Naive thymus-derived CD8-positive, alpha-beta T cell (primary cell): ENCODE measurements around the gene LYRM4. TPM values are rescaled to one million over a fixed set of nuclear protein-coding genes. Genes with fewer than 3 reads are reported as not detected.

Experiments used
- ATAC-seq, 2 donors: fragments of 150-1000 bp; cut with Tn5 transposase in 1 of 2; sonication (Bioruptor Pico), chemical (Tn5 transposase) in 1 of 2; 1 replicate in 1 of 2; 2 replicates in 1 of 2; pipeline ENCODE4 v1.10.0; 2021; ENCODE audit warnings: mild to moderate bottlenecking in 2 of 2, moderate library complexity in 2 of 2
- POLR2A ChIA-PET: fragments of 350-600 bp; sonication (Branson Sonifier 250); formaldehyde crosslinking; loops from one replicate; lab custom pipeline; 2021; ENCODE audit warnings: antibody characterized with exemption; lab: Charles Lee
- DNase-seq, 10 donors: peaks; one replicate each; pipeline versions ENCODE4 v3.0.0 to v3.0.0-alpha.2; 2020 to 2022
- H3K27ac Mint-ChIP-seq, 10 donors: one replicate each; pipeline ENCODE4 v1.8.0; 2020 to 2022; ENCODE audit warnings: mild to moderate bottlenecking in 10 of 10, mixed read lengths in 10 of 10, moderate library complexity in 4 of 10, inconsistent platforms in 1 of 10
- H3K27me3 Mint-ChIP-seq, 5 donors: one replicate each; pipeline ENCODE4 v1.8.0; 2021 to 2022; ENCODE audit warnings: mixed read lengths in 5 of 5
- H3K36me3 Mint-ChIP-seq, 3 donors: one replicate each; pipeline ENCODE4 v1.8.0; 2020 to 2022; ENCODE audit warnings: mixed read lengths in 3 of 3, mild to moderate bottlenecking in 2 of 3, inconsistent platforms in 1 of 3
- H3K4me1 Mint-ChIP-seq, 4 donors: one replicate each; pipeline ENCODE4 v1.8.0; 2021 to 2022; ENCODE audit warnings: mixed read lengths in 4 of 4
- H3K4me3 Mint-ChIP-seq, 10 donors: one replicate each; pipeline ENCODE4 v1.8.0; 2020 to 2022; ENCODE audit warnings: mild to moderate bottlenecking in 10 of 10, mixed read lengths in 10 of 10, moderate library complexity in 6 of 10, inconsistent platforms in 1 of 10
- H3K9me3 Mint-ChIP-seq, 9 donors: one replicate each; pipeline ENCODE4 v1.8.0; 2020 to 2022; ENCODE audit warnings: mixed read lengths in 9 of 9, mild to moderate bottlenecking in 3 of 9, inconsistent platforms in 1 of 9, moderate library complexity in 1 of 9
- polyA plus RNA-seq, 3 donors: library from polyadenylated mRNA; unstranded; fragments of 300-500 nt; fragmentation: Illumina TruSeq; gene quantifications; one replicate each; pipeline ENCODE4 v1.2.3, GENCODE V29; 2021
- total RNA-seq, 8 experiments: library from RNA in 2 of 8; stranded (reverse) in 2 of 8; gene quantifications; one replicate each; pipeline ENCODE4 v1.2.3 and lab custom pipeline; 2021 to 2026

LYRM4 gene
- total and polyA plus RNA-seq, 5 experiments from 2014 or later, result 27.8 to 56.8 (median 52.3) TPM

- DNase-seq (no peak), ATAC-seq (no peak)
- no peaks in the 10 kb centered on the region for H3K9me3 Mint-ChIP-seq
- peaks cover 17 to 60% (median 35%) of the 10 kb centered on the region in 5 donors for H3K27me3 Mint-ChIP-seq
- POLR2A ChIA-PET, result no interaction called here
- peak overlapping the region in 7 of 10 donors; percentile 18 to 45 (median 26) for H3K4me3 Mint-ChIP-seq
- no peak overlapping the region for H3K27ac Mint-ChIP-seq
- peaks cover 3 to 28% (median 12%) of the 10 kb centered on the region in 4 donors for H3K4me1 Mint-ChIP-seq
- H3K36me3 Mint-ChIP-seq, result peaks cover 0 to 2% (median 0%) of the 10 kb centered on the region in 3 donors
These were observed 174.4 kb downstream of the LYRM4 start for GRCh38 chr6:5086294-5086890.

- Mint-ChIP-seq H3K4me3 (peak overlapping the region in 3 of 10 donors; percentile 25 to 41 (median 38)), H3K27ac (no peak overlapping the region), H3K9me3 (no peaks in the 10 kb centered on the region), H3K4me1 (peaks cover 0 to 25% (median 8%) of the 10 kb centered on the region in 4 donors), H3K27me3 (peaks cover 16 to 60% (median 34%) of the 10 kb centered on the region in 5 donors), H3K36me3 (peaks cover 0 to 2% (median 0%) of the 10 kb centered on the region in 3 donors)
- DNase-seq (no peak), ATAC-seq (no peak)
- POLR2A ChIA-PET, result no interaction called here
These were observed 175.0 kb downstream of the LYRM4 start for GRCh38 chr6:5085648-5086293.

GRCh38 chr6:5084781-5085647 lies 175.7 kb downstream of the LYRM4 start, which contains the start of gene PPP1R3G:
PPP1R3G (plus strand) TSS chr6:5085341; CDS start chr6:5085486, 145 bp downstream.
- no peak within 1 kb of the TSS for H3K27ac Mint-ChIP-seq
- DNase-seq, result no peak
- H3K27me3 Mint-ChIP-seq, result peaks cover 13 to 54% (median 34%) of the 10 kb centered on the region in 5 donors
- no peaks in the 10 kb centered on the region for H3K9me3 Mint-ChIP-seq
- H3K4me1 Mint-ChIP-seq, result peaks cover 0 to 22% (median 7%) of the 10 kb centered on the region in 4 donors
- POLR2A ChIA-PET, result no interaction called here
- peaks cover 0 to 2% (median 0%) of the 10 kb centered on the region in 3 donors for H3K36me3 Mint-ChIP-seq
- H3K4me3 Mint-ChIP-seq, result peak within 1 kb of the TSS in 9 of 10 donors; percentile 25 to 69 (median 55)
- no peak for ATAC-seq

- Mint-ChIP-seq H3K4me1 (peaks cover 0 to 19% (median 6%) of the 10 kb centered on the region in 4 donors), H3K27me3 (peaks cover 13 to 50% (median 34%) of the 10 kb centered on the region in 5 donors), H3K36me3 (peaks cover 0 to 2% (median 0%) of the 10 kb centered on the region in 3 donors), H3K9me3 (no peaks in the 10 kb centered on the region), H3K27ac (no peak overlapping the region), H3K4me3 (peak overlapping the region in 4 of 10 donors; percentile 51 to 69 (median 59))
- no peak for ATAC-seq
- DNase-seq, result no peak
- POLR2A ChIA-PET, result no interaction called here
These were observed 176.4 kb downstream of the LYRM4 start for GRCh38 chr6:5084360-5084780.

- no peak for DNase-seq
- peak overlapping the region in 8 of 10 donors; percentile 27 to 54 (median 45) for H3K4me3 Mint-ChIP-seq
- ATAC-seq, result no peak
- no peaks in the 10 kb centered on the region for H3K9me3 Mint-ChIP-seq
- H3K27me3 Mint-ChIP-seq, result peaks cover 13 to 50% (median 34%) of the 10 kb centered on the region in 5 donors
- peaks cover 0 to 2% (median 0%) of the 10 kb centered on the region in 3 donors for H3K36me3 Mint-ChIP-seq
- POLR2A ChIA-PET, result no interaction called here
- no peak overlapping the region for H3K27ac Mint-ChIP-seq
- peaks cover 0 to 19% (median 6%) of the 10 kb centered on the region in 4 donors for H3K4me1 Mint-ChIP-seq
These were observed 176.9 kb downstream of the LYRM4 start for GRCh38 chr6:5083813-5084359.

GRCh38 chr6:5083307-5083583 lies 177.5 kb downstream of the LYRM4 start:
- Mint-ChIP-seq H3K4me3 (peak overlapping the region in 1 of 10 donors; percentile 48), H3K27me3 (peaks cover 12 to 47% (median 34%) of the 10 kb centered on the region in 5 donors), H3K4me1 (peaks cover 0 to 19% (median 6%) of the 10 kb centered on the region in 4 donors), H3K27ac (no peak overlapping the region), H3K9me3 (no peaks in the 10 kb centered on the region), H3K36me3 (peaks cover 0 to 2% (median 0%) of the 10 kb centered on the region in 3 donors)
- DNase-seq (no peak), ATAC-seq (no peak)
- POLR2A ChIA-PET, result no interaction called here

GRCh38 chr6:5082487-5083306 lies 178.1 kb downstream of the LYRM4 start:
- ATAC-seq (no peak), DNase-seq (no peak)
- Mint-ChIP-seq H3K9me3 (no peaks in the 10 kb centered on the region), H3K4me1 (peaks cover 0 to 19% (median 6%) of the 10 kb centered on the region in 4 donors), H3K27me3 (peaks cover 12 to 46% (median 34%) of the 10 kb centered on the region in 5 donors), H3K4me3 (no peak overlapping the region), H3K36me3 (peaks cover 0 to 2% (median 0%) of the 10 kb centered on the region in 3 donors), H3K27ac (no peak overlapping the region)
- POLR2A ChIA-PET, result no interaction called here

GRCh38 chr6:5081955-5082354 lies 178.8 kb downstream of the LYRM4 start:
- no peak overlapping the region for H3K4me3 Mint-ChIP-seq
- ATAC-seq (no peak), DNase-seq (no peak)
- H3K9me3 Mint-ChIP-seq, result no peaks in the 10 kb centered on the region
- H3K27me3 Mint-ChIP-seq, result peaks cover 8 to 39% (median 28%) of the 10 kb centered on the region in 5 donors
- peaks cover 0 to 15% (median 6%) of the 10 kb centered on the region in 4 donors for H3K4me1 Mint-ChIP-seq
- POLR2A ChIA-PET, result no interaction called here
- H3K36me3 Mint-ChIP-seq, result peaks cover 0 to 2% (median 2%) of the 10 kb centered on the region in 3 donors
- H3K27ac Mint-ChIP-seq, result peak overlapping the region in 1 of 10 donors; percentile 34

- no peaks in the 10 kb centered on the region for H3K9me3 Mint-ChIP-seq
- ATAC-seq, result no peak
- POLR2A ChIA-PET, result no interaction called here
- peaks cover 10 to 31% (median 25%) of the 10 kb centered on the region in 5 donors for H3K27me3 Mint-ChIP-seq
- no peak for DNase-seq
- no peak overlapping the region for H3K4me3 Mint-ChIP-seq
- no peak overlapping the region for H3K27ac Mint-ChIP-seq
- peaks cover 3 to 8% (median 5%) of the 10 kb centered on the region in 3 donors for H3K36me3 Mint-ChIP-seq
- peaks cover 0 to 9% (median 6%) of the 10 kb centered on the region in 4 donors for H3K4me1 Mint-ChIP-seq
These were observed 179.6 kb downstream of the LYRM4 start for GRCh38 chr6:5081182-5081581.

- ATAC-seq (no peak), DNase-seq (no peak)
- peaks cover 10 to 30% (median 24%) of the 10 kb centered on the region in 5 donors for H3K27me3 Mint-ChIP-seq
- H3K36me3 Mint-ChIP-seq, result peaks cover 3 to 8% (median 5%) of the 10 kb centered on the region in 3 donors
- H3K9me3 Mint-ChIP-seq, result no peaks in the 10 kb centered on the region
- POLR2A ChIA-PET, result no interaction called here
- H3K4me3 Mint-ChIP-seq, result no peak overlapping the region
- peaks cover 0 to 9% (median 6%) of the 10 kb centered on the region in 4 donors for H3K4me1 Mint-ChIP-seq
- no peak overlapping the region for H3K27ac Mint-ChIP-seq
These were observed 180.2 kb downstream of the LYRM4 start for GRCh38 chr6:5080574-5080973.

- ATAC-seq, result no peak
- peaks cover 3 to 16% (median 5%) of the 10 kb centered on the region in 3 donors for H3K36me3 Mint-ChIP-seq
- DNase-seq, result no peak
- H3K27ac Mint-ChIP-seq, result no peak overlapping the region
- peaks cover 0 to 7% (median 5%) of the 10 kb centered on the region in 4 donors for H3K4me1 Mint-ChIP-seq
- no peaks in the 10 kb centered on the region for H3K9me3 Mint-ChIP-seq
- POLR2A ChIA-PET, result no interaction called here
- peaks cover 8 to 28% (median 24%) of the 10 kb centered on the region in 5 donors for H3K27me3 Mint-ChIP-seq
- H3K4me3 Mint-ChIP-seq, result no peak overlapping the region
These were observed 181.1 kb downstream of the LYRM4 start for GRCh38 chr6:5079692-5080091.
